VCaP (cell line): ENCODE results near the gene RIT1.

Experiments used
- H3K27ac ChIP-seq: fragments of 450-650 bp; 2 replicates; pipeline ENCODE4 v1.5.1; 2017
- CTCF ChIP-seq: fragments of 450-650 bp; conservative IDR thresholded peaks from 2 replicates; pipeline ENCODE4 v1.5.1; 2017; ENCODE audit warnings: mild to moderate bottlenecking, moderate library complexity

The RIT1 gene

GRCh38 chr1:155850345-155850744 lies 60.8 kb downstream of the RIT1 start:
- no peak for TF ChIP-seq CTCF
- H3K27ac ChIP-seq, result no peak overlapping the region

- no peak for TF ChIP-seq CTCF
- H3K27ac ChIP-seq, result no peak overlapping the region
Observed at GRCh38 chr1:155847823-155848529, 63.2 kb downstream of the RIT1 start.
